Measurements from ENCODE around the gene TFRC.
"Not testable (repeated sequence)": the region's sequence is repeated elsewhere in the genome, so short reads cannot be mapped to it uniquely, and the experiment has no call there.

The TFRC gene

DNA sequence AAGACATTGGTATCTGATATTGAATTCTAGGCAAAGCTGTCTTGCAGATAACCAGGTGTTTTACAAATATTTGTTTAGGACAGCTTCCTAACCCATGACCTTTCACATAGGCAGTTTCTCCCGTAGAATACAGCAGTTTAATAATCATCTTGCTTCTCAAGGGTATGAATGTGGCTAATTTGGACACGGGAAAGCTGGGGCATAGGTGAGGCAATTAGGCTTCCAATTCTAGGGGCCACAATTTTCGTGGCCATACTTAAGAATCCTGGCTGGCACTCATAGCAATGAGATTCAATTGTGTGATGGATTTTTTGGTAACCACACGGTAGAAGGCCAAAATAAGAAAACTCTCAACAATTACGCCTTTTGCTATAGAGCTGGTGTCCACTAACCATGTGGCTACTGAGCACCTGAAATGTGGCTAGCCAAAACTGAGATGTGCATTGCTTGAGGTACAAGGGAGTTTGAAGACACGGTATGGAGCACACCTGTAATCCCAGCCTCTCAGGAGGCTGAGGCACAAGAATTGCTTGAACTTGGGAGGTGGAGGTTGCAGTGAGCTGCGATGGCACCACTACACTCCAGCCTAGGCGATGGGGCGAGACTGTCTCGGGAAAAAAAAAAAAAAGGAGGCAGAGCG lies 34.4 kb downstream of the TFRC start:
- no peak for DNase-seq

DNA sequence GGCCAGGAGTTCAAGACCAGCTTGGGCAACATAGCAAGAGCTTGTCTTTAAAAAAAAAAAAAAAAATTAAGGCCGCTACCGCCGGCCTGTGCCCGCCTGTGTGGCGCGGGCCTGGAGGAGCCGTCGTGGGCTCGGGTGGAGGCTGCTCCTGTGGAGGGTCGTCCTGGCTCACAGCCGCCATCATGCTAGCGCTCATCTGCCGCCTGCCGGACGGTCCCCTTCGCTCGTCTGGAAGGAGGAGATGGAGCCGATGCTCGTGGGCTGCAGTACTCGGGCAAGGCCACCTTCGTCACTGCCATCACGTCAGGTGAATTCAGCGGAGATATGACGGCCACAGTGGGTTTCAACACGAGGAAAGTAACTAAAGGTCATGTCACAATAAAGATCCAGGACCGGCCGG lies 37.4 kb downstream of the TFRC start:
- no peak for DNase-seq

DNA sequence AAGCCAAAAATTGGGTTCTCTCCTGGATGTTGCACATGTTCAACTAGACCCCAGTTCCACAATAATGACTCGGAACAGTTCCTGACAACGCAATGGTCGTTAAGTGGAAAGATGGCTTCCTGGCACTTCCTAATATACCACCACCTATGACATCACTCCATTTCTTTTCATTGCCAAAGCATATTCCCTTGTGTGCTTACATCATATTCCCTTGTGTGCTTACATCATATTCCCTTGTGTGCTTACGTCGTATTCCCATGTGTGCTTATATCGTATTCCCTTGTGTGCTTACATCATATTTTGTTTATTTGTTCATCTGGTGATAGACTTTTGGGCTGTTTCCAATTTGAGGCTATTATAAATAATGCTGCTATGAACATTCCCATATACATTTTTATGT lies 39.2 kb downstream of the TFRC start:
- no peak for DNase-seq

DNA sequence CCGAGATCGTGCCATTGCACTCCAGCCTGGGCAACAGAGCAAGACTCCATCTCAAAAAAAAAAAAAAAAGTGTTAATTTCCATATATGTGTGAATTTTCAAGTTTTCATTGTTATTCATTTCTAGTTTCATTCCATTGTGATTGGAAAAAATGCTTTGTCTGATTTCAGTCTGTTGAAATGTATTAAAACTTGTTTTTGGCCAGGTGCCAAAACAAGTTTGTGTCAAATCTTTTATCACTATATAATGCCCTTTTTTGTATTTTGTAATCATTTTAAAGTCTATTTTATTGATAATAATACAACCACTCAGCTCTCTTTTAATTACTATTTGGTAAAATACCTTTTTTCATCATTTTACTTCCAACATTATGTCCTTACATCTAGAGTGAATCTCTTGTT lies 42.5 kb downstream of the TFRC start:
- DNase-seq = no peak

- not testable (repeated sequence) for DNase-seq
Measured at GRCh38 chr3:196026059-196026458, 55.8 kb downstream of the TFRC start.

DNA sequence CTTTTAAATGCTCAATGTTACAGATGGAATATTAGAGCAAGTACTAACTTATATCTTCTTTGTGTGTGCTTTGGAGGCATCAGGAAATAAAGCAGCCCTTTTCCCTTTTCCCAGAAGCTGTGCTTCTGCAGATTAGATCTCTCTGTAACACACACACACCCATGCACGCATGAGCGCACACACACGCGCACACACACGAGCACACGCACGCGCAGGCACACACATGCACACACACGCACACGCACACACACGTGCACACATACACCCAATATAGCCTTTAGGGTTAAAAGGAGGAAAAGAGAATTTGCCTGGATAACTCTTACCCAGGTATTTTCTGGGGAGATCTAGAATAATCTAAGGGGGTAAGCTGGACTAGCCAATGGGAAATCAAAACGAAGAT lies 56.9 kb downstream of the TFRC start:
- no peak for DNase-seq

GRCh38 chr3:196023947-196024346 lies 57.9 kb downstream of the TFRC start:
- DNase-seq = no peak

DNA sequence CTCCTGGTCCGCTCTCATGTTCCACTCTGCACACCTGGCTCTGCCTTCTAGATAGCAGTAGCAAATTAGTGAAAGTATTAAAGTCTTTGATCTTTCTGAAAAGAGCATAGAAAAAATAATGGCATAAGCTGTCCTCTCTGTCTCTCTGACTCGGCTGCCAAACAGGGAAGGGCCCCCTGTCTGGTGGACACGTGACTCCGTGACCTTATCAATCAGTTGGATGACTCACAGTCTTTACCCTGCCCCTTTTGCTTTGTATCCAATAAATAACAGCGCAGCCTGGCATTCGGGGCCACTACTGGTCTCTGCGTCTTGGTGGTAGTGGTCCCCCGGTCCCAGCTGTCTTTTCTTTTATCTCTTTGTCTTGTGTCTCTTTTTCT lies 59.4 kb downstream of the TFRC start:
- not testable (repeated sequence) for DNase-seq

GRCh38 chr3:196020373-196020772 lies 61.5 kb downstream of the TFRC start:
- DNase-seq = no peak

DNA sequence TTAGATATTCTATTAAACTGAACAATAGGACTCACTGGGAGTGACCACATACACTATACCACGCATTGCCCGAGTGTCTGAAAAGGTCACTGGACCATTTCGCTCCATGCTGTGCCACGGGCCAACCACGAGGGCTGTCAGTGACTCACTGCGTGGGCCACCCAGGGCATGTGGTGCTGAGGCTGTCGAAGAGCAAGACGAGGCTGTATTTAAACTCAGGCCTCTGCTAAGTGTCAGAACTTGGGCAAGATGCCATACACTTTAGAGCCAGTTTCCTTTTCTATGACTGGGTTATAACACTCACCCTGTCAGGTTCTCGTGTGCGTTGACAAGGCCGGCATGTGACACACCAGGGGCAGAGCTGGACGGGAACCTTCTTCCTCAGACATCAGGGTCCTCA lies 62.3 kb downstream of the TFRC start:
- not testable (repeated sequence) for DNase-seq

DNA sequence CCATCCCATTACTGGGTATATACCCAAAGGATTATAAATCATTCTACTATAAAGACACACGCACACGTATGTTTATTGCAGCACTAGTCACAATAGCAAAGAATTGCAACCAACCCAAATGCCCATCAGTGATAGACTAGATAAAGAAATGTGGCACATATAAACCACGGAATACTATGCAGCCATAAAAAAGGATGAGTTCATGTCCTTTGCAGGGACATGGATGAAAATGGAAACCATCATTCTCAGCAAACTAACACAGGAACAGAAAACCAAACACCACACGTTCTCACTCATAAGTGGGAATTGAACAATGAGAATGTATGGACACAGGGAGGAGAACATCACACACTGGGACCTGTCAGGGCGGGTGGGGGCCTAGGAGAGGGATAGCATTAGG lies 63.7 kb downstream of the TFRC start:
- DNase-seq = not testable (repeated sequence)

DNA sequence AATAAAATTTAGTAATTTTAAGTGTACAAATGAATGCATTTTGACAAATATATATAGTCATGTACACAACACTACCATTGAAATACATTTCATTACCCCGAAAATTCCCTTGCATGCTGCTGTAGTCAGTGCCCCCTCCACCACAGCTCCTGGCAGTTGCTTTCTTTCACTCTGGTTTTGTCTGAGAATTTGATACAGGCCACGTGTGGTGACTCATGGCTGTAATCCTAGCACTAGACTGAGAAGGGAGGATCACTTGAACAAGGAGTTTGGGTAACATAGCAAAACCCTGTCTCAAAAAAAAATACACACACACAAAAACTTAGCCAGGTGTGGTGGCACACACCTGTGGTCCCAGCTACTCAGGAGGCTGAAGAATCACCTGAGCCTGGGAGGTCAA lies 65.4 kb downstream of the TFRC start:
- DNase-seq = no peak

DNA sequence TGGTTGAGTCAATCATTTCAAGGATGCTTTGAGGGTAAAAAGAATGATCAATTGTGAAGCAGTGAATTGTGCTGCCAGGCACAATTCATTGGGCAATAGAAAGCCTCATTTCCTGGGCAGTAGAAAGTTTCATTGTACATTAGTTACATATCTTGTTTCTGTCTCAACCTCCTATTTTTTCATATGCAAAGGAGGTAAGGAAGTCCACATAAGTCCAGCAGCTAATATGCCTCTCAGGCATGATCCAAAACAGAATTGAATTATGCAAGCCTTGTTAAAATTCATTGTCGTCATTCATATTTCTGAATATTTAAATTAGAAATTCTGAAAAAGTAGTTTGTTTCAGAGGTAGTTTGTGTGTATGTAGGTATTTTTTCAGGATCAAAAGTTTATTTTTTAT lies 65.8 kb downstream of the TFRC start:
- no peak for DNase-seq

GRCh38 chr3:196013587-196014487 lies 68.1 kb downstream of the TFRC start:
- DNase-seq = no peak

GRCh38 chr3:196012941-196013476 lies 68.9 kb downstream of the TFRC start:
- no peak for DNase-seq

- no peak for DNase-seq
Measured at GRCh38 chr3:196012481-196012880, 69.4 kb downstream of the TFRC start.

- DNase-seq = no peak
Measured at GRCh38 chr3:196009456-196009855, 72.4 kb downstream of the TFRC start.

DNA sequence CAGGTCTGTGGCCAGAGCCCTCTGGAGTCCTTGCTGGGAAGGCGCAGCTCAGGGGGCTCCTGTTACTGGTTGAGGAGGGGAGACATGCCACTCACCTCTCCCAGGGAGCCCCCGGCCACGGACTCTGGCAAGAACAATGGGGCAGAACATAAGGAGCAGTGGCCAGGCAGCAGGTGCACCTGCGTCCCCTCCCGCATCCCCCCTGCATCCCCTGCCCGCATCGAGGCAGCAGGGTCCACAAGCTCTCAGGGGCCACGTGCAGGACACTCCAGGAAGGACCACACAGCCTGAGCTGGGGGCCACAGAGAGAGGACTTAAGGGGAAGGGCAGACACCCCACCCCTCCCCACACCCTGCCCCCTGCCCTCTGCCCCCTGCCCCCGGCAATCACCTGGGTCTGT lies 73.0 kb downstream of the TFRC start:
- DNase-seq = no peak

DNA sequence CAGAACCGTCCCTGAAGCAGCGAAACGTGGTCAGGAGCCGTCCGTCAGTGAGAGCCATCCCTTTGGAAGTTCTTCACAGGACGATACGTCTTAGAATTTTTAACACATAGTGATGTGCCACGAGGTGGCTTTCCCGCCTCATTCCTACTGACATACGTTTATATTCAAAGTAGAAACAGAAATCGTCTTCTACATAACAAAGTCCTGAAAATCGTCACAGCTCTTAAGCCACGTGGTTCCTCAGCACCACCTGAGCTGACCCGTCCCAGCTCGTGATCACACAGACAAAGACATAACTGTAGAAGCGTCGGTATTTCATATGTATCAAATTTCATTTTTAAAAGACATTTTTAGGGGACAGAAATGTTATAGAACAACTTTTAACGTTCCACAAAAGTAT lies 73.5 kb downstream of the TFRC start:
- DNase-seq = no peak

DNA sequence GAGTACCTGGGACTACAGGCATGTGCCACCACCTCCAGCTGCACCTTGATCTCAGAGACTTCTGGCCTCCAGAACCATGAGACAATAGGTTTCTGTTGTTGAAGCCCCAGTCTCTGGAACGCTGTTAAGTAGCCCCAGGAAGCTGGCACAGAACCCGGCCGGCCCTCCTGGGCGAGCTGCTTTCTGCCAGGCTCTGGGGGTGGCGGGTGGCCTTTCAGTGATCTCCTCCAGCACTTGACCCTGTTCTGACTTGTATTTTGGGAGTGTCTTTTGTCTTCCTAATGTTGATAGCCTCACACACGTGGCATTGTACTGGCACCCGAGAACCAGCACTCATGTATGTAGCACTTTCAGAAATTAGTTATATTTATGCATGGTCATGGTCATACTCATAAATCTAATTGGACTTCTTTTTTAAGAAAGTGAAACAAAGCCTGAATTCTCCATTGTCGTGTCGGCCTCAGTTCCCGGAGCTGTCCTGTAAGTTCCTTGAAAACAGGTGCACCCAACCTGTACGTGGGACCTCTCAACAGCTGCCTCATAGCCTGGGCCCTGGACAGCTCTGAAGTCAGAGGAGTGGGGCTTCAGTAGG lies 74.0 kb downstream of the TFRC start:
- no peak for DNase-seq

DNA sequence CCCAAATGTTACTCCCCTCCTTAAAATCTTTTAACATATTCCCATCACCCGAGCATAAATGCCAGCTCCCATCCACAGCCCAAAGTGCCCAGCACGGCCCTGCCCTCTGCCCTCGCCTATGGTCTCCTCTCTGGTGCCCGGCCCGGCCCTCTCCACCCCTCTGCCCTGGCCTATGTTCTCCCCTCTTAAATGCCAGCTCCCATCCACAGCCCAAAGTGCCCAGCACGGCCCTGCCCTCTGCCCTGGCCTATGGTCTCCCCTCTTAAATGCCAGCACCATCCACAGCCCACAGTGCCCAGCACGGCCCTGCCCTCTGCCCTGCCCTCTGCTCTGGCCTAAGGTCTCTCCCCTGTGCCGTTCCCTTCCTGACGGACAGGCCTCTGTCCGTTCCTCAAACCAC lies 76.6 kb downstream of the TFRC start:
- not testable (repeated sequence) for DNase-seq

DNA sequence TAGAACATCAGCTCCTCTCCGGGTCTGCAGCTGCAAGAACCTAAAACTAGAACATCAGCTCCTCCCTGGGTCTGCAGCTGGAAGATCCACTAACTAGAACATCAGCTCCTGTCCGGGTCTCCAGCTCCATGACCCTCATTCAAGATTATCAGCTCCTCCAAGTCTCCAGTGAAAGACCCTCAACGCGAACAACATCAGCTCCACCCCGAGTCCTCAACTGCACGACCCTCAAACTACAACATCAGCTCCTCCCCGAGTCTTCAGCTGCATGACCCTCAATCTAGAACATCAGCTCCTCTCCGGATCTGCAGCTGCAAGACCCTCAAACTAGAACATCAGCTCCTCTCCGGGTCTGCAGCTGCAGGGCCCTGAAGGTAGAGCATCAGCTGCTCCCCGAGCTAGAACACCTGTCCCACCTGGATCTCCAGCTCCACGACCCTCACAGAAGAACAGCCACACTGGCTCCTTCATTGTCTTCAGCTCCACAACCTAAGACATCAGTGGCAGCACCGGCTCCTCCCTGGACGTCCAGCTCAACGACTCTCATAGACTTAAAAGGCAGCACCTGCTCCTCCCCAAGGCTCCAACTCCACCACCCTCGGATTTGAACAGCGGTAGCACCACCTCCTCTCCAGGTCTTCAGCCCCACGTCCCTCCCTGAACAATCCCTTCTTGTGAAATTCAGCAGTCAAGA lies 77.4 kb downstream of the TFRC start:
- not testable (repeated sequence) for DNase-seq

- no peak for DNase-seq
Measured at GRCh38 chr3:196003611-196004010, 78.3 kb downstream of the TFRC start.
